OCI-LY3 (cell line): ENCODE results near the gene BRINP2.

Experiments used
- EZH2phosphoT487 ChIP-seq: fragments of 200-600 bp; shearing (Covaris generic); IDR thresholded peaks from 2 replicates; pipeline ENCODE4 v1.6.1; 2018; ENCODE audit warnings: antibody characterized with exemption, mixed run types, low read depth
- TF ChIP-seq, protein P1 (sequence below): fragments of 200-600, 300-600 bp; sonication (generic); IDR thresholded peaks from 2 replicates; pipeline ENCODE4 v1.5.1; 2014; ENCODE audit warnings: antibody characterized with exemption, low read length, low read depth

DNA sequence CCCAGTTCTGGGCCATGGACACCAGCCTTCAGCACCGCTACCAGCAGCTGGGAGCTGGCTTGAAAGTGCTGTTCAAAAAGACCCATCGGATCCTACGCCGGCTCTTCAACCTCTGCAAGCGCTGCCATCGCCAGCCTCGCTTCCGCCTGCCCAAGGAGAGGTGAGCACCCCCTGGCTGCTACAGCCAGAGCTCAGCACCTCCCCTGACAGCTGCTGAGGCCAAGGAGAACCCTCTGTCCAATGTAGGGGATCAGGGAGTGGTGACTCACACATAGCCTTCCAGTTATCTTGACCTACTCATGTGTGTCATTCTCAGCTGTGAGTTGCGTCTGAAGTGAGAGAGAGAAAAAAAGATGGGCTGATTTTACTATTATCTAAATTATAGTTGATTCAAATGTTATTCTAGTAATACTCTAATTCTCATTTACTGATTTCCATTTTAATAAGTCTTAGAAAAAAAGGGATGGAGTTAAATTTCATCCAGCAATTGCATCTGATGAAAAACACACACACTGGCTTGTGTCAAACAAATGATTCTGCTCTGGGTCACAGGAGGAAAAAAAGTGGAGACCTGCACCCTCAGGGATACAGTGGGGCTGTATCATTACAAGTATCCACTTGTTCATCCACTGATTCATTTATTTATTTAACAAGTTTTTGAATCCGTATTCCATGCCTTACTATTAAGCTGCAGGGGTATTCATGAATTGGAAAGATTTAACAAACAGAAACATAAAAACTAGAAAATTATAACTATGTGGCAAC lies 108.0 kb downstream of the BRINP2 start:
- TF ChIP-seq, protein P1, sequence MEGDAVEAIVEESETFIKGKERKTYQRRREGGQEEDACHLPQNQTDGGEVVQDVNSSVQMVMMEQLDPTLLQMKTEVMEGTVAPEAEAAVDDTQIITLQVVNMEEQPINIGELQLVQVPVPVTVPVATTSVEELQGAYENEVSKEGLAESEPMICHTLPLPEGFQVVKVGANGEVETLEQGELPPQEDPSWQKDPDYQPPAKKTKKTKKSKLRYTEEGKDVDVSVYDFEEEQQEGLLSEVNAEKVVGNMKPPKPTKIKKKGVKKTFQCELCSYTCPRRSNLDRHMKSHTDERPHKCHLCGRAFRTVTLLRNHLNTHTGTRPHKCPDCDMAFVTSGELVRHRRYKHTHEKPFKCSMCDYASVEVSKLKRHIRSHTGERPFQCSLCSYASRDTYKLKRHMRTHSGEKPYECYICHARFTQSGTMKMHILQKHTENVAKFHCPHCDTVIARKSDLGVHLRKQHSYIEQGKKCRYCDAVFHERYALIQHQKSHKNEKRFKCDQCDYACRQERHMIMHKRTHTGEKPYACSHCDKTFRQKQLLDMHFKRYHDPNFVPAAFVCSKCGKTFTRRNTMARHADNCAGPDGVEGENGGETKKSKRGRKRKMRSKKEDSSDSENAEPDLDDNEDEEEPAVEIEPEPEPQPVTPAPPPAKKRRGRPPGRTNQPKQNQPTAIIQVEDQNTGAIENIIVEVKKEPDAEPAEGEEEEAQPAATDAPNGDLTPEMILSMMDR, result no peak
- TF ChIP-seq EZH2phosphoT487, result no peak
